HepG2 (cell line): Measurements from ENCODE around the gene ALDH1A2. TPM values are rescaled to one million over a fixed set of nuclear protein-coding genes. Genes with fewer than 3 reads are reported as not detected.

Source experiments
- ATAC-seq: fragments of 200-7000 bp; cut with Tn5 transposase; 3 replicates; pipeline ENCODE4 v1.9.1; 2020; ENCODE audit warnings: mild to moderate bottlenecking, moderate library complexity
- BruUV-seq: library from RNA; stranded (reverse); fragments of 400-500 nt; replicated peaks from 2 replicates; lab custom pipeline; 2021; lab: Mats Ljungman, UMichigan
- CTCF ChIA-PET: fragments of 300-600 bp; formaldehyde crosslinking; extraction: SDS; loops from one replicate; lab custom pipeline; 2021; ENCODE audit warnings: low total read pairs, inconsistent platforms, low intra/inter-chr PET ratio; lab: Yijun Ruan, JAX
- POLR2A ChIA-PET: fragments of 350-600 bp; sonication (Branson Sonifier 250); formaldehyde crosslinking; loops from one replicate; lab custom pipeline; 2020; ENCODE audit warnings: antibody characterized with exemption, inconsistent platforms; lab: Yijun Ruan, JAX
- DNase-seq: peaks from one replicate; pipeline ENCODE4 v3.0.0-alpha.2; 2015; ENCODE audit warnings: low spot score
- FAIRE-seq: peaks from 3 replicates; lab custom pipeline; 2011; peaks lifted over from hg19 to GRCh38; lab: Jason Lieb, UNC
- H2AFZ ChIP-seq: one replicate; pipeline ENCODE4 v1.6.1; 2011; ENCODE audit warnings: low read length, inconsistent platforms
- H3K27ac ChIP-seq: fragments of 300-600 bp; 3 replicates; pipeline ENCODE4 v1.8.0; 2011; ENCODE audit warnings: mixed run types, mild to moderate bottlenecking, mixed read lengths, low read length, inconsistent platforms; ENCODE audit not compliant: insufficient read depth; ENCODE audit errors: extremely low read length
- H3K27me3 ChIP-seq, 2 experiments: fragments of 200-600 bp in 1 of 2; 2 replicates in 1 of 2; 3 replicates in 1 of 2; pipeline versions ENCODE4 v1.6.0 to v1.8.0; 2011; ENCODE audit warnings: low read length in 2 of 2, mild to moderate bottlenecking in 2 of 2, moderate library complexity in 2 of 2, inconsistent platforms in 1 of 2; ENCODE audit not compliant: insufficient read depth in 2 of 2, control insufficient read depth in 1 of 2
- H3K36me3 ChIP-seq, 2 experiments: fragments of 200-600 bp in 1 of 2; replicated peaks in 1 of 2; 2 replicates in 1 of 2; 3 replicates in 1 of 2; pipeline versions ENCODE4 v1.5.1 to v1.8.0; 2011; ENCODE audit warnings: low read length in 2 of 2, inconsistent platforms in 1 of 2; ENCODE audit not compliant: insufficient read depth in 2 of 2, control insufficient read depth in 1 of 2
- H3K4me1 ChIP-seq: 2 replicates; pipeline ENCODE4 v1.5.1; 2012; ENCODE audit warnings: low read length, inconsistent platforms; ENCODE audit not compliant: insufficient read depth
- H3K4me2 ChIP-seq: 2 replicates; pipeline ENCODE4 v1.6.0; 2011; ENCODE audit warnings: low read depth, low read length, inconsistent platforms
- H3K4me3 ChIP-seq, 3 experiments: fragments of 200-600 bp in 1 of 3; sonication (generic), shearing (Covaris generic) in 1 of 3; replicated peaks in 1 of 3; 2 replicates each; pipeline ENCODE4 v1.5.1; 2011 to 2016; ENCODE audit warnings: low read length in 3 of 3, inconsistent platforms in 2 of 3, low read depth in 2 of 3, mild to moderate bottlenecking in 2 of 3, control low read depth in 1 of 3, mixed read lengths in 1 of 3; ENCODE audit not compliant: insufficient read depth in 1 of 3
- H3K79me2 ChIP-seq: one replicate; pipeline ENCODE4 v1.6.1; 2011; ENCODE audit warnings: low read length, inconsistent platforms; ENCODE audit not compliant: insufficient read depth
- H3K9ac ChIP-seq: 2 replicates; pipeline ENCODE4 v1.6.0; 2011; ENCODE audit warnings: mild to moderate bottlenecking, low read depth, low read length, inconsistent platforms; ENCODE audit not compliant: insufficient read depth
- H3K9me3 ChIP-seq: 2 replicates; pipeline ENCODE4 v1.5.1; 2012; ENCODE audit warnings: mild to moderate bottlenecking, low read length
- H4K20me1 ChIP-seq: 2 replicates; pipeline ENCODE4 v1.6.0; 2011; ENCODE audit warnings: inconsistent platforms, mild to moderate bottlenecking, low read length, moderate library complexity; ENCODE audit not compliant: insufficient read depth
- CENPX ChIP-seq: sonication (generic); formaldehyde crosslinking; IDR thresholded peaks from 2 replicates; pipeline ENCODE4 v1.9.0; 2021; ENCODE audit warnings: mild to moderate bottlenecking, missing genetic modification reagents, moderate library complexity
- GPN1 ChIP-seq: sonication (generic); formaldehyde crosslinking; IDR thresholded peaks from 2 replicates; pipeline ENCODE4 v1.5.1; 2020; ENCODE audit warnings: missing genetic modification reagents, borderline replicate concordance
- MBD4 ChIP-seq: IDR thresholded peaks from 2 replicates; pipeline ENCODE4 v1.6.1; 2012; ENCODE audit warnings: low read length, inconsistent platforms, borderline replicate concordance
- PHF8 ChIP-seq: sonication (generic); formaldehyde crosslinking; IDR thresholded peaks from 2 replicates; pipeline ENCODE4 v1.5.0; 2020; ENCODE audit warnings: missing genetic modification reagents
- POGZ ChIP-seq: sonication (generic); formaldehyde crosslinking; IDR thresholded peaks from 2 replicates; pipeline ENCODE4 v1.4.0; 2020; ENCODE audit warnings: mild to moderate bottlenecking, missing genetic modification reagents
- SCMH1 ChIP-seq: sonication (generic); formaldehyde crosslinking; IDR thresholded peaks from 2 replicates; pipeline ENCODE4 v1.9.0; 2021; ENCODE audit warnings: missing genetic modification reagents, mild to moderate bottlenecking, borderline replicate concordance
- SIN3A ChIP-seq: IDR thresholded peaks from 2 replicates; pipeline ENCODE4 v1.6.1; 2011; ENCODE audit warnings: low read depth, mild to moderate bottlenecking, control low read depth, low read length, borderline replicate concordance
- SMAD9 ChIP-seq: sonication (generic); formaldehyde crosslinking; IDR thresholded peaks from 2 replicates; pipeline ENCODE4 v1.5.1; 2020; ENCODE audit warnings: mild to moderate bottlenecking, missing genetic modification reagents
- TP53 ChIP-seq: sonication (generic); formaldehyde crosslinking; conservative IDR thresholded peaks from 2 replicates; pipeline ENCODE4 v1.4.0; 2020; ENCODE audit warnings: missing genetic modification reagents
- ZFY ChIP-seq: sonication (generic); formaldehyde crosslinking; IDR thresholded peaks from 2 replicates; pipeline ENCODE4 v1.4.0; 2020; ENCODE audit warnings: missing genetic modification reagents
- ZKSCAN8 ChIP-seq: IDR thresholded peaks from 2 replicates; pipeline ENCODE4 v1.6.1; 2016; ENCODE audit warnings: borderline replicate concordance, missing genetic modification reagents, missing compliant biosample characterization
- ZNF232 ChIP-seq: sonication (generic); formaldehyde crosslinking; IDR thresholded peaks from 2 replicates; pipeline ENCODE4 v1.4.0; 2020; ENCODE audit warnings: missing genetic modification reagents, borderline replicate concordance
- WGBS: methylation state at CpG from one replicate; pipeline ENCODE4 v1.1.6; 2017; ENCODE audit warnings: low lambda C conversion rate; 5-methylcytosine and 5-hydroxymethylcytosine counted together
- in situ Hi-C: cut with HindIII; loops from 2 replicates; pipeline ENCODE4 v1.10.0; 2017; ENCODE audit warnings: low pct_unique_long_range_greater_than_20kb; ENCODE audit not compliant: extremely low pct_ligation_motif_present
- intact Hi-C: fragments of 100-400 bp; cut with micrococcal nuclease; formaldehyde crosslinking; loops from one replicate; pipeline ENCODE4 v1.10.0; 2022; ENCODE audit not compliant: unreplicated experiment
- polyA plus RNA-seq, 8 experiments: library from polyadenylated mRNA; depleted of rRNA in 3 of 8; stranded (reverse) in 7 of 8; unstranded in 1 of 8; fragments of >200 nt; fragmentation: Illumina TruSeq in 4 of 8; extraction: Trizol in 4 of 8; gene quantifications; 2 replicates each; pipeline versions ENCODE4 v1.2.1 to v1.2.3, GENCODE V29; 2011 to 2016; ENCODE audit warnings: low read depth in 4 of 8, missing spikeins in 1 of 8, mixed read lengths in 1 of 8; ENCODE audit not compliant: insufficient read depth in 1 of 8
- total RNA-seq, 5 experiments: library from RNA; depleted of rRNA; stranded (reverse); fragments of >200 nt; fragmentation: Illumina TruSeq; extraction: Trizol; gene quantifications; 2 replicates each; pipeline ENCODE4 v1.2.3, GENCODE V29; 2016; ENCODE audit warnings: low read depth in 1 of 5
- TF ChIP-seq, protein P1 (sequence below): sonication (generic); formaldehyde crosslinking; IDR thresholded peaks from 2 replicates; pipeline ENCODE4 v1.8.1; 2022; ENCODE audit warnings: mild to moderate bottlenecking, missing genetic modification reagents
- TF ChIP-seq, protein P2 (sequence below): sonication (generic); formaldehyde crosslinking; IDR thresholded peaks from 2 replicates; pipeline ENCODE4 v1.4.0; 2020; ENCODE audit warnings: missing genetic modification reagents
- TF ChIP-seq, protein P3 (sequence below): sonication (generic); formaldehyde crosslinking; conservative IDR thresholded peaks from 2 replicates; pipeline ENCODE4 v1.8.0; 2022; ENCODE audit warnings: mild to moderate bottlenecking, moderate library complexity, missing genetic modification reagents
- TF ChIP-seq, protein P4 (sequence below): sonication (generic); formaldehyde crosslinking; IDR thresholded peaks from 2 replicates; pipeline ENCODE4 v1.4.0; 2020; ENCODE audit warnings: missing genetic modification reagents, borderline replicate concordance

ALDH1A2 gene
- total and polyA plus RNA-seq, 2 of the 13 experiments (the other 11 are each of a cell fraction or from before 2014, with no cell fraction given): 0.64 to 0.90 TPM

DNA sequence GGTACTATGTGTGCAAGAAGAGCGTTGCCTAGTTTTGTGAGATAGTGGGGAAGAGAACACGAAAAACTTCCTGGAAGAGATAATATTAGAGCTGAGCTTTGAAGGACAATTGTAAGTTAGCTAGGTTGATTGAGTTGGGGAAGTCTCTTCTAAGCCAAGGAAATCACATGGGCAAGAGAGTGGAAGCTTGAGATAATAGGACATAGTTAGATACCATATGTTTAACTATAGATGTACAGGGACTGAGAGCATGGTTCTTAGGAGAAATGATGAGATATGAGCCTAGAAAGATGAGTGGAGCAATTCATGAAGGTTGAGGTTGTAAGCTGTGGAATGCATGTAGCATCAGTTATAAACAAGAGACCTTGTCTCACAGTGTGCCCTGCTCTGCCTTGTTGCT is 42.6 kb upstream of the ALDH1A2 start:
- in situ Hi-C loops: no loop called here
- H3K9me3 ChIP-seq: no peaks in the 10 kb centered on the region
- no TSS peak for BruUV-seq
- WGBS: 24% methylated on average over 2 of the region's 2 CpGs
- TF ChIP-seq, protein P1, sequence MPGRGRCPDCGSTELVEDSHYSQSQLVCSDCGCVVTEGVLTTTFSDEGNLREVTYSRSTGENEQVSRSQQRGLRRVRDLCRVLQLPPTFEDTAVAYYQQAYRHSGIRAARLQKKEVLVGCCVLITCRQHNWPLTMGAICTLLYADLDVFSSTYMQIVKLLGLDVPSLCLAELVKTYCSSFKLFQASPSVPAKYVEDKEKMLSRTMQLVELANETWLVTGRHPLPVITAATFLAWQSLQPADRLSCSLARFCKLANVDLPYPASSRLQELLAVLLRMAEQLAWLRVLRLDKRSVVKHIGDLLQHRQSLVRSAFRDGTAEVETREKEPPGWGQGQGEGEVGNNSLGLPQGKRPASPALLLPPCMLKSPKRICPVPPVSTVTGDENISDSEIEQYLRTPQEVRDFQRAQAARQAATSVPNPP: no peak
- TF ChIP-seq POGZ (CRISPR knock-in tag) (no peak), SCMH1 (CRISPR knock-in tag) (no peak), CENPX (CRISPR knock-in tag) (no peak), TP53 (CRISPR knock-in tag) (no peak), GPN1 (no peak), SMAD9 (CRISPR knock-in tag) (no peak), ZNF232 (CRISPR knock-in tag) (no peak), SIN3A (no peak), MBD4 (no peak), PHF8 (no peak), ZKSCAN8 (CRISPR knock-in tag) (no peak), ZFY (CRISPR knock-in tag) (no peak)
- TF ChIP-seq, protein P2, sequence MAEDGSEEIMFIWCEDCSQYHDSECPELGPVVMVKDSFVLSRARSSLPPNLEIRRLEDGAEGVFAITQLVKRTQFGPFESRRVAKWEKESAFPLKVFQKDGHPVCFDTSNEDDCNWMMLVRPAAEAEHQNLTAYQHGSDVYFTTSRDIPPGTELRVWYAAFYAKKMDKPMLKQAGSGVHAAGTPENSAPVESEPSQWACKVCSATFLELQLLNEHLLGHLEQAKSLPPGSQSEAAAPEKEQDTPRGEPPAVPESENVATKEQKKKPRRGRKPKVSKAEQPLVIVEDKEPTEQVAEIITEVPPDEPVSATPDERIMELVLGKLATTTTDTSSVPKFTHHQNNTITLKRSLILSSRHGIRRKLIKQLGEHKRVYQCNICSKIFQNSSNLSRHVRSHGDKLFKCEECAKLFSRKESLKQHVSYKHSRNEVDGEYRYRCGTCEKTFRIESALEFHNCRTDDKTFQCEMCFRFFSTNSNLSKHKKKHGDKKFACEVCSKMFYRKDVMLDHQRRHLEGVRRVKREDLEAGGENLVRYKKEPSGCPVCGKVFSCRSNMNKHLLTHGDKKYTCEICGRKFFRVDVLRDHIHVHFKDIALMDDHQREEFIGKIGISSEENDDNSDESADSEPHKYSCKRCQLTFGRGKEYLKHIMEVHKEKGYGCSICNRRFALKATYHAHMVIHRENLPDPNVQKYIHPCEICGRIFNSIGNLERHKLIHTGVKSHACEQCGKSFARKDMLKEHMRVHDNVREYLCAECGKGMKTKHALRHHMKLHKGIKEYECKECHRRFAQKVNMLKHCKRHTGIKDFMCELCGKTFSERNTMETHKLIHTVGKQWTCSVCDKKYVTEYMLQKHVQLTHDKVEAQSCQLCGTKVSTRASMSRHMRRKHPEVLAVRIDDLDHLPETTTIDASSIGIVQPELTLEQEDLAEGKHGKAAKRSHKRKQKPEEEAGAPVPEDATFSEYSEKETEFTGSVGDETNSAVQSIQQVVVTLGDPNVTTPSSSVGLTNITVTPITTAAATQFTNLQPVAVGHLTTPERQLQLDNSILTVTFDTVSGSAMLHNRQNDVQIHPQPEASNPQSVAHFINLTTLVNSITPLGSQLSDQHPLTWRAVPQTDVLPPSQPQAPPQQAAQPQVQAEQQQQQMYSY (CRISPR knock-in tag): no peak
- TF ChIP-seq, protein P3, sequence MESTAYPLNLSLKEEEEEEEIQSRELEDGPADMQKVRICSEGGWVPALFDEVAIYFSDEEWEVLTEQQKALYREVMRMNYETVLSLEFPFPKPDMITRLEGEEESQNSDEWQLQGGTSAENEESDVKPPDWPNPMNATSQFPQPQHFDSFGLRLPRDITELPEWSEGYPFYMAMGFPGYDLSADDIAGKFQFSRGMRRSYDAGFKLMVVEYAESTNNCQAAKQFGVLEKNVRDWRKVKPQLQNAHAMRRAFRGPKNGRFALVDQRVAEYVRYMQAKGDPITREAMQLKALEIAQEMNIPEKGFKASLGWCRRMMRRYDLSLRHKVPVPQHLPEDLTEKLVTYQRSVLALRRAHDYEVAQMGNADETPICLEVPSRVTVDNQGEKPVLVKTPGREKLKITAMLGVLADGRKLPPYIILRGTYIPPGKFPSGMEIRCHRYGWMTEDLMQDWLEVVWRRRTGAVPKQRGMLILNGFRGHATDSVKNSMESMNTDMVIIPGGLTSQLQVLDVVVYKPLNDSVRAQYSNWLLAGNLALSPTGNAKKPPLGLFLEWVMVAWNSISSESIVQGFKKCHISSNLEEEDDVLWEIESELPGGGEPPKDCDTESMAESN (CRISPR knock-in tag): no peak
- TF ChIP-seq, protein P4, sequence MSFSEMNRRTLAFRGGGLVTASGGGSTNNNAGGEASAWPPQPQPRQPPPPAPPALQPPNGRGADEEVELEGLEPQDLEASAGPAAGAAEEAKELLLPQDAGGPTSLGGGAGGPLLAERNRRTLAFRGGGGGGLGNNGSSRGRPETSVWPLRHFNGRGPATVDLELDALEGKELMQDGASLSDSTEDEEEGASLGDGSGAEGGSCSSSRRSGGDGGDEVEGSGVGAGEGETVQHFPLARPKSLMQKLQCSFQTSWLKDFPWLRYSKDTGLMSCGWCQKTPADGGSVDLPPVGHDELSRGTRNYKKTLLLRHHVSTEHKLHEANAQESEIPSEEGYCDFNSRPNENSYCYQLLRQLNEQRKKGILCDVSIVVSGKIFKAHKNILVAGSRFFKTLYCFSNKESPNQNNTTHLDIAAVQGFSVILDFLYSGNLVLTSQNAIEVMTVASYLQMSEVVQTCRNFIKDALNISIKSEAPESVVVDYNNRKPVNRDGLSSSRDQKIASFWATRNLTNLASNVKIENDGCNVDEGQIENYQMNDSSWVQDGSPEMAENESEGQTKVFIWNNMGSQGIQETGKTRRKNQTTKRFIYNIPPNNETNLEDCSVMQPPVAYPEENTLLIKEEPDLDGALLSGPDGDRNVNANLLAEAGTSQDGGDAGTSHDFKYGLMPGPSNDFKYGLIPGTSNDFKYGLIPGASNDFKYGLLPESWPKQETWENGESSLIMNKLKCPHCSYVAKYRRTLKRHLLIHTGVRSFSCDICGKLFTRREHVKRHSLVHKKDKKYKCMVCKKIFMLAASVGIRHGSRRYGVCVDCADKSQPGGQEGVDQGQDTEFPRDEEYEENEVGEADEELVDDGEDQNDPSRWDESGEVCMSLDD (CRISPR knock-in tag): no peak
- TF ChIP-seq, all 625 proteins: peak for 0
- Histone ChIP-seq H3K9ac (no peak overlapping the region), H2AFZ (no peak overlapping the region), H3K27me3 (no peaks in the 10 kb centered on the region), H3K4me3 (no peak overlapping the region), H3K36me3 (no peaks in the 10 kb centered on the region), H3K4me1 (no peaks in the 10 kb centered on the region), H3K4me2 (no peak overlapping the region), H4K20me1 (no peaks in the 10 kb centered on the region), H3K27ac (no peak overlapping the region), H3K79me2 (no peaks in the 10 kb centered on the region)
- POLR2A ChIA-PET: no interaction called here
- intact Hi-C loops: no loop called here
- no peak for FAIRE-seq
- no peak for DNase-seq
- CTCF ChIA-PET: no interaction called here
- ATAC-seq: no peak
